GM13977 (cell line): Measurements from ENCODE around the gene EEF2.

Experiments
- DNase-seq: peaks from one replicate; pipeline ENCODE4 v3.0.0; 2012; ENCODE audit warnings: low spot score
- CTCF ChIP-seq: IDR thresholded peaks from 2 replicates; pipeline ENCODE4 v1.5.1; 2012; ENCODE audit warnings: mild to moderate bottlenecking, control low read depth; ENCODE audit not compliant: insufficient read depth; ENCODE audit errors: extremely low read depth, missing control alignments
- in situ Hi-C: fragments of 300-500 bp; cut with MboI; formaldehyde crosslinking; loops from one replicate; pipeline ENCODE4 v1.12.0; 2022; ENCODE audit warnings: low sequenced_read_pairs, low pct_unique_long_range_greater_than_20kb, mixed read lengths, inconsistent platforms; ENCODE audit not compliant: unreplicated experiment

Gene EEF2

GRCh38 chr19:4030552-4030951 is 45.3 kb upstream of the EEF2 start:
- in situ Hi-C loops, result no loop called here
- no peak for TF ChIP-seq CTCF
- DNase-seq, result no peak

GRCh38 chr19:4029247-4029614 is 44.0 kb upstream of the EEF2 start:
- no peak for DNase-seq
- in situ Hi-C loops, result no loop called here
- TF ChIP-seq CTCF, result no peak

- TF ChIP-seq CTCF, result no peak
- DNase-seq, result no peak
- in situ Hi-C loops, result no loop called here
Observed at GRCh38 chr19:4028334-4029246, 43.3 kb upstream of the EEF2 start.

- no peak for TF ChIP-seq CTCF
- DNase-seq, result no peak
- in situ Hi-C loops, result no loop called here
Observed at GRCh38 chr19:4027146-4027545, 41.9 kb upstream of the EEF2 start.

- DNase-seq, result no peak
- TF ChIP-seq CTCF, result no peak
- in situ Hi-C loops, result no loop called here
Observed at GRCh38 chr19:4025317-4025716, 40.1 kb upstream of the EEF2 start.

GRCh38 chr19:4023600-4024398 is 38.5 kb upstream of the EEF2 start:
- DNase-seq, result no peak
- in situ Hi-C loops, result no loop called here
- no peak for TF ChIP-seq CTCF
